HUES48 (cell line): ENCODE results near the gene SULT4A1.

Experiments used
- H3K27ac ChIP-seq: one replicate; pipeline ENCODE4 v1.7.0; 2013; ENCODE audit warnings: low read depth, low read length, inconsistent platforms
- H3K27me3 ChIP-seq: 2 replicates; pipeline ENCODE4 v1.6.1; 2013; ENCODE audit warnings: mild to moderate bottlenecking, low read length; ENCODE audit not compliant: control insufficient read depth, insufficient read depth
- H3K36me3 ChIP-seq: 2 replicates; pipeline ENCODE4 v1.6.1; 2013; ENCODE audit warnings: low read length; ENCODE audit not compliant: control insufficient read depth, insufficient read depth
- H3K4me1 ChIP-seq: 2 replicates; pipeline ENCODE4 v1.6.1; 2013; ENCODE audit warnings: mild to moderate bottlenecking, low read length; ENCODE audit not compliant: control insufficient read depth, insufficient read depth
- H3K4me3 ChIP-seq: 2 replicates; pipeline ENCODE4 v1.5.1; 2013; ENCODE audit warnings: mild to moderate bottlenecking, low read depth, low read length
- H3K9ac ChIP-seq: 2 replicates; pipeline ENCODE4 v1.6.1; 2013; ENCODE audit warnings: mild to moderate bottlenecking, low read depth, low read length, moderate library complexity
- H3K9me3 ChIP-seq: 2 replicates; pipeline ENCODE4 v1.6.1; 2013; ENCODE audit warnings: low read length; ENCODE audit not compliant: control insufficient read depth, insufficient read depth

Gene SULT4A1

GRCh38 chr22:43826142-43827002, 35.9 kb downstream of the SULT4A1 start:
- H3K27ac ChIP-seq = no peak overlapping the region
- peaks cover 31% of the 10 kb centered on the region for H3K4me1 ChIP-seq
- no peak overlapping the region for H3K9ac ChIP-seq
- no peak overlapping the region for H3K4me3 ChIP-seq
- H3K27me3 ChIP-seq = no peaks in the 10 kb centered on the region
- H3K9me3 ChIP-seq = no peaks in the 10 kb centered on the region
- peaks cover 32% of the 10 kb centered on the region for H3K36me3 ChIP-seq

DNA sequence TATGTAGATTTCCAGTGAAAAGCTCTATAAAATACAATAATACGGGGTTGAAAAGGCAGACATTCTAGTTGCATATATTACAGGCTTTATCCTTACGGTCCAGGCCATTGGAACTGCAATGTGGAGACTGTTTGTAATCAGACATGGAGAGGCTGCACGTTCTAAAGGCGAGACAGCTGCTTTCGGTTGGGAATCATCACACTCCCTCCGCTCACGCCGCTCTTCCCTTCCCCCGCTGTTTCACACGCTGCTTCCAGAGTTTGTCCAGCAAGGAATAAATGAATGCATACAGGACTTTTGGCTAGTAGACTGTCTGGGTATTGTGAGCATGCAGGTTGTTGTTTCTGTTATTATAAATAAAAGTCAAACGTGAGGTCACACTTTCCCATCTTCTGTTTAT, 36.7 kb downstream of the SULT4A1 start:
- H3K9ac ChIP-seq = no peak overlapping the region
- H3K27me3 ChIP-seq = no peaks in the 10 kb centered on the region
- H3K36me3 ChIP-seq = peaks cover 25% of the 10 kb centered on the region
- no peaks in the 10 kb centered on the region for H3K9me3 ChIP-seq
- no peak overlapping the region for H3K27ac ChIP-seq
- H3K4me3 ChIP-seq = no peak overlapping the region
- H3K4me1 ChIP-seq = peaks cover 31% of the 10 kb centered on the region

- no peak overlapping the region for H3K4me3 ChIP-seq
- H3K9ac ChIP-seq = no peak overlapping the region
- peaks cover 23% of the 10 kb centered on the region for H3K36me3 ChIP-seq
- H3K27ac ChIP-seq = no peak overlapping the region
- H3K9me3 ChIP-seq = no peaks in the 10 kb centered on the region
- H3K27me3 ChIP-seq = no peaks in the 10 kb centered on the region
- peaks cover 31% of the 10 kb centered on the region for H3K4me1 ChIP-seq
These were observed 37.4 kb downstream of the SULT4A1 start for GRCh38 chr22:43824724-43825420.

- Histone ChIP-seq H3K9me3 (no peaks in the 10 kb centered on the region), H3K4me1 (peaks cover 31% of the 10 kb centered on the region), H3K36me3 (peaks cover 23% of the 10 kb centered on the region), H3K27ac (peak overlapping the region; percentile 71), H3K9ac (no peak overlapping the region), H3K4me3 (no peak overlapping the region), H3K27me3 (no peaks in the 10 kb centered on the region)
These were observed 38.2 kb downstream of the SULT4A1 start for GRCh38 chr22:43823911-43824665.

DNA sequence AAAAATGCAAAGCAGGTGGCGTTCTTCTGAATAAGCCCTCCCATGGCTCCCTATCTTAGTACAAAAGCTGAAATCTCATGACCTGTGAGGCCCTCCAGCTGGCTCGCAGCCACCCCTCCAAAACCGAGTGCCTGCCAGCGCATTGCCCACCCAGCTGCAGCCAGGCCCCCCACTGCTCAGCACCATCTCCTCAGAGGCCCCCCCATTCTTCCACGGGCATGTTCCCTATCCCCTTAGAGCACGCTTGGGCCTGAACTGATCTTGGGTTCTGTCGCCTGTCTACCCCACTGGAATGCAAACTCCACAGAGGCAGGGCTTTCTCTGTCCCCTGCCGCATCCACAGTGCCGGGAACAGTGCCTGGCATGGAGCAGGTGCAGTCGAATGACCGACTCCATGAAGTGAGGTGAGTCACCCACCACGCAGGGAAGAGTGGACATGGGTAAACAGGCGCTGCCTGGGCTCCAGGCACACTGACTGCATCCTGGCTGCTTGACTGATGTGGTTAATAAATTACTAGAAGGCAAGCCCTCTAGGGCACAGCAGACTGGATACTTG, 38.9 kb downstream of the SULT4A1 start:
- no peak overlapping the region for H3K4me3 ChIP-seq
- H3K27ac ChIP-seq = peak overlapping the region; percentile 71
- H3K9ac ChIP-seq = no peak overlapping the region
- H3K4me1 ChIP-seq = peaks cover 31% of the 10 kb centered on the region
- H3K9me3 ChIP-seq = no peaks in the 10 kb centered on the region
- no peaks in the 10 kb centered on the region for H3K27me3 ChIP-seq
- H3K36me3 ChIP-seq = peaks cover 20% of the 10 kb centered on the region

DNA sequence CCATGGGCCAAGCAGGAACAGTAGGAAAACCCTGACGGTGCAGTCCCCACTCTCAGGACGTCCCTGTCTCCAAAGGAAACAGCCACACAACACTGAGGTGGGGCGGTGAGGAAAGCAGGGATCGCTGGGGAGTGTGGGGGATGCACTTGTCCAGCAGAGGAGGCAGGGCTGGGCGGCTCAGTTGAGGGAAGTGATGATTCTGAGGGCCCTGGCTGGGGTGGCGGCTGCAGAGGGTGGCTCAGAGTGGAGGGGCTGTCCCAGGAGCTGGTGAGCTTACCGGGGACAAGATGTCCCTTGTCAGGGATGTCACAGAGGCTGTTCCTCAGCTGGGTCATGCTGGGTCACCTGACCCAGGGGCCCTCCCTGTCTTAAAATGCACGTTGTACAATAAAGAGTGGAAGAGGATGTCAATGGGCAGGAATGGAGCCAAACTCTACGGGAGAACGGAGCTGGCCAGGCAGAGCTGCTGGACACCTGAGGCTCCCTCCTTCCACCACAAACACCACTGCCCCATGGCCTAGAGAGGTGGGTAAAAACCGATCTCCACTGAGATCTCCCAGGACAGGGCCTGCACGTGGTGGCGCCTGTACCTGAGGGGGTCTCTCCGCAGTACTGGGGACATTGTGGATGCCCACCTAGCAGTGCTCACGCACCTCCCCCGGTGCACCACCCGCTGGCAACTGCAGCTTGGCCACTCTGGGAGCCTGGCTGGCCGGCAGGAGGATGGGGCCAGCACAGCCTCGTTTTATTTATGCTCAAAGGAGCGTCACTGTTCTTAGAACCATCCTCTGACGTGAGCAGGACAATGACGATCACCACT, 40.5 kb downstream of the SULT4A1 start:
- Histone ChIP-seq H3K9ac (no peak overlapping the region), H3K4me1 (peaks cover 31% of the 10 kb centered on the region), H3K27ac (no peak overlapping the region), H3K4me3 (no peak overlapping the region), H3K27me3 (no peaks in the 10 kb centered on the region), H3K36me3 (peaks cover 11% of the 10 kb centered on the region), H3K9me3 (no peaks in the 10 kb centered on the region)

DNA sequence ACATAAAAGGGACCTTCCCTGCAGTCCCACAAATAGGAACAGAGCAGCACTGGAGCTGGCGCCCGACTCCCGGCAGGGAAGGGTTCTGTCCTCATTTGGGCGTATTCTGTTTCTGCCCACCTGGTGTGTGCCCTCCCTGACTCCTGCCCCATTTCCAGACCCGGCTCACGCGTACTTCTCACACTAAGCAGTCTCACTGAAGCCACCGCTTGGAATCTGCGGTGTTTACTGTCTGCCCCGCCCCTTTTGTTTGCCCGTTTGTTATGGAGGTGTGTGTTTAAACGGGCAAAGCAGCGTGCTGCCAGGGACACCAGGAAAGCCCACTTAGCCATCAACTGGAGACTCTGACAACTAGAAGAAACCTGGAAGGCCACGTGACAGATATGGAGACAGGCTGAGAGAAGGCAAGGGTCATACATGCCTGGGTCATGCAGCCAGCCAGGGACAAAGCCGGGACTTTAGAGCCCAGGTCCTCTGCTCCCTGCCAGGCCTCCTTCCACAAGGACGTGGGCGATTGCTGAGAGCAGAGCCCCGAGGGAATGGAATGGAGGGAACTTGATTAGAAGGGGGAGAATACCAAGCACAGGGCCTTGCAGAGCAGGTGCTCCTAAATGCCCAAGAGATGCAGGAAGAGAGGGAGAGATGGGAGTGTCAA, 41.5 kb downstream of the SULT4A1 start:
- Histone ChIP-seq H3K4me1 (peaks cover 31% of the 10 kb centered on the region), H3K9me3 (no peaks in the 10 kb centered on the region), H3K27ac (no peak overlapping the region), H3K9ac (no peak overlapping the region), H3K4me3 (no peak overlapping the region), H3K36me3 (peaks cover 6% of the 10 kb centered on the region), H3K27me3 (no peaks in the 10 kb centered on the region)

DNA sequence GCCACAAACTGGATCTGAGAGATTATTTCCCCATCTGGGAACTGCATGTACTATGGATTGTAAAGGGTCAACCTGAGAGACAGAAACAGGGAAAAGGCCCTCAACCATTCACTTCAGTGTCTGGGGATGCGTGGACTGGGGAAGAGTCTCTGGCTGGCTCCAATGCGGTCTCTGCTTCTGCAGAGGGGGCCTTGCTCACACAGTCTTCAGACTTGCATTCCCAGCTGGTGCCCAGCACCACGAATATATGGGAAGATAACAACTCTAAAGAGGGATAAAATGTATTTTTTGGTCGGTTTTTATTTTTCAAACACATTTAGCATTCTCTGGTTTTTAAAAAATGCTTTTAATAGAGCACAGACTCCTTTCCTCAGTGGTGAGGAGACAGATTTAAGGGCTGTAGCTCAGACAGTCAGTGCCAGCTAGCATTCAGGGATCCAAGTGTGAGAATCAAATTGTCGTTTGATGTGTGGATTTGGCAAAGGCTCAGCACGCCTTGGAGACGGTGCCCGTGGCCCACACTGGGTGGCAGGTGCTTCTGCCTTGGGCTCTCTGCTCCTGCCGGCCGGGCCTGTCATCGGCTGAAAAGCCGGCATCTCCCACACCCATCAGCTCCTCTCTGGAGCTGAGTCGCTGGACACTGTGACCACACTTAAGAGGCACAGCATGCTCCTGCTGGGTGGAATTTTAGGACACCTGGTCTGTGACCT, 42.2 kb downstream of the SULT4A1 start:
- no peak overlapping the region for H3K27ac ChIP-seq
- H3K27me3 ChIP-seq = no peaks in the 10 kb centered on the region
- no peak overlapping the region for H3K4me3 ChIP-seq
- no peaks in the 10 kb centered on the region; the same call in 1 of the 2 replicates for H3K36me3 ChIP-seq
- no peak overlapping the region for H3K9ac ChIP-seq
- H3K4me1 ChIP-seq = peaks cover 26% of the 10 kb centered on the region
- no peaks in the 10 kb centered on the region for H3K9me3 ChIP-seq

DNA sequence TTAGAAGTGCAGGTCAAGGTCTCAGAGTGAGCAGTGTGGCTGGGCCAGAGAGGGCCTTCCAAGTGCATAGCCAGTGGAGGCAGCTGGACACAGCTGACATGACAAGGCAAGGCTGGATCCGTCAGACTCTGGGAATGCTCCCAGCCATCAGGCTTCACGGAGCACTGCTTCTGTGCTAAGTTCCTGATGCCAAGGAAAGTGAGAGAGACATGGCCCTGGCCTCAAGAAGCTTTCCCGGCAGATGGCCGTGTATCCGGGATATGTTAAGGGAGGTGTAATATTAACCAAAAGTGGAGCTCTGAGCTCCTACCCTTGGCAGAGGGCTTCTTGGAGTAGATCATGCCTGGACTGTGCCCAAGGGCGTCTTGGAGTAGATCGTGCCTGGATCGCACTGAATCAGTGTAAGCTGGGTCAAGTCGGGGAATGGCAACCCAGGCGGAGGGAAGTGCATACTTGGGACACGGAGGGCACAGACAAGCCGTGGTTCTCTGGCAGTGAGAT, 42.8 kb downstream of the SULT4A1 start:
- Histone ChIP-seq H3K27ac (no peak overlapping the region), H3K4me3 (no peak overlapping the region), H3K9ac (no peak overlapping the region), H3K4me1 (peaks cover 20% of the 10 kb centered on the region), H3K27me3 (no peaks in the 10 kb centered on the region), H3K9me3 (no peaks in the 10 kb centered on the region), H3K36me3 (no peaks in the 10 kb centered on the region)
